ENCODE data around the gene FBXL20. TPM values are rescaled to one million over a fixed set of nuclear protein-coding genes. Genes with fewer than 3 reads are reported as not detected.

The FBXL20 gene
- total RNA-seq, 1 donor from 2014 or later: 12.9 TPM

- intact Hi-C loops (cut with micrococcal nuclease): no loop called here
These were observed 172.0 kb downstream of the FBXL20 start for GRCh38 chr17:39229274-39229913.

GRCh38 chr17:39227364-39227919, 174.0 kb downstream of the FBXL20 start:
- intact Hi-C loops (cut with micrococcal nuclease): no loop called here

- intact Hi-C loops (cut with micrococcal nuclease): no loop called here
These were observed 175.3 kb downstream of the FBXL20 start for GRCh38 chr17:39225959-39226683.

GRCh38 chr17:39225308-39225958, 176.0 kb downstream of the FBXL20 start, which contains the start of gene STAC2:
Gene STAC2 (minus strand): TSS chr17:39225945. CDS start chr17:39225502, 443 bp downstream.
- intact Hi-C loops (cut with micrococcal nuclease): no loop called here

GRCh38 chr17:39224778-39225307, 176.6 kb downstream of the FBXL20 start:
- intact Hi-C loops (cut with micrococcal nuclease): no loop called here

- intact Hi-C loops (cut with micrococcal nuclease): no loop called here
These were observed 177.3 kb downstream of the FBXL20 start for GRCh38 chr17:39223907-39224777.

GRCh38 chr17:39222866-39223834, 178.3 kb downstream of the FBXL20 start:
- intact Hi-C loops (cut with micrococcal nuclease): no loop called here

GRCh38 chr17:39222151-39222550, 179.3 kb downstream of the FBXL20 start:
- intact Hi-C loops (cut with micrococcal nuclease): no loop called here

- intact Hi-C loops (cut with micrococcal nuclease): no loop called here
These were observed 179.9 kb downstream of the FBXL20 start for GRCh38 chr17:39221572-39221971.

- intact Hi-C loops (cut with micrococcal nuclease): no loop called here
These were observed 181.7 kb downstream of the FBXL20 start for GRCh38 chr17:39219647-39220154.

- intact Hi-C loops (cut with micrococcal nuclease): no loop called here
These were observed 182.5 kb downstream of the FBXL20 start for GRCh38 chr17:39218906-39219305.

- intact Hi-C loops (cut with micrococcal nuclease): no loop called here
These were observed 183.6 kb downstream of the FBXL20 start for GRCh38 chr17:39217734-39218369.

GRCh38 chr17:39213852-39214251, 187.6 kb downstream of the FBXL20 start:
- intact Hi-C loops (cut with micrococcal nuclease): no loop called here

- intact Hi-C loops (cut with micrococcal nuclease): no loop called here
These were observed 188.5 kb downstream of the FBXL20 start for GRCh38 chr17:39212841-39213480.

- intact Hi-C loops (cut with micrococcal nuclease): no loop called here
These were observed 189.1 kb downstream of the FBXL20 start for GRCh38 chr17:39212195-39212810.

GRCh38 chr17:39210093-39210434, 191.4 kb downstream of the FBXL20 start:
- intact Hi-C loops (cut with micrococcal nuclease): no loop called here

- intact Hi-C loops (cut with micrococcal nuclease): loop anchor here (10.0 kb wide), 1 partner anchor 245 kb away; the partner anchor contains the start of gene MED1
These were observed 191.9 kb downstream of the FBXL20 start for GRCh38 chr17:39209317-39210092.
